Ovary (tissue), 3 donors: ENCODE results near the gene NT5DC2.

Experiments used
- EP300 ChIP-seq: sonication (generic); formaldehyde crosslinking; IDR thresholded peaks from one replicate; pipeline ENCODE4 v1.6.1; 2017; ENCODE audit warnings: antibody characterized with exemption
- POLR2A ChIP-seq: fragments of 450-650 bp; IDR thresholded peaks from one replicate; pipeline ENCODE4 v1.6.1; 2017; ENCODE audit warnings: antibody characterized with exemption, mild to moderate bottlenecking, moderate library complexity
- TF ChIP-seq, protein P1 (sequence below), 3 donors: fragments of 450-650 bp in 2 of 3; fragments of 200-600 bp in 1 of 3; IDR thresholded peaks; one replicate each; pipeline versions ENCODE4 v1.5.1 to v1.8.0; 2016 to 2022; ENCODE audit warnings: antibody characterized with exemption in 3 of 3, mild to moderate bottlenecking in 1 of 3
- donor health status: DM: no; HTN: no; CAD: no.

DNA sequence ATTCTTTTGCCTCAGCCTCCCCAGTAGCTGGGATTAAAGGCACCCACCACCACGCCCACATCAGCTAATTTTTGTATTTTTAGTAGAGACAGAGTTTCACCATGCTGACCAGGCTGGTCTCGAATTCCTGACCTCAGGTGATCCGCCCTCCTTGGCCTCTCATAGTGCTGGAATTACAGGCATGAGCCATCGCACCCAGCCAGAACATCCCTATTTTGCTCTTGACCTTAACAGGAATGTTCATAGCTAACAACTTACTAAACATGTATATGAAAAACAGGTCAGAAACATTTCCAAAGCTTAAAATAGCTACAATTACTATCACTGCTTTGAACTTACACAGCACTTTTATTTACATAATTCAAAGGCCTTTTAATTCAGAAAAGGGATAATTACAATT lies 36.4 kb upstream of the NT5DC2 start:
- TF ChIP-seq, protein P1, sequence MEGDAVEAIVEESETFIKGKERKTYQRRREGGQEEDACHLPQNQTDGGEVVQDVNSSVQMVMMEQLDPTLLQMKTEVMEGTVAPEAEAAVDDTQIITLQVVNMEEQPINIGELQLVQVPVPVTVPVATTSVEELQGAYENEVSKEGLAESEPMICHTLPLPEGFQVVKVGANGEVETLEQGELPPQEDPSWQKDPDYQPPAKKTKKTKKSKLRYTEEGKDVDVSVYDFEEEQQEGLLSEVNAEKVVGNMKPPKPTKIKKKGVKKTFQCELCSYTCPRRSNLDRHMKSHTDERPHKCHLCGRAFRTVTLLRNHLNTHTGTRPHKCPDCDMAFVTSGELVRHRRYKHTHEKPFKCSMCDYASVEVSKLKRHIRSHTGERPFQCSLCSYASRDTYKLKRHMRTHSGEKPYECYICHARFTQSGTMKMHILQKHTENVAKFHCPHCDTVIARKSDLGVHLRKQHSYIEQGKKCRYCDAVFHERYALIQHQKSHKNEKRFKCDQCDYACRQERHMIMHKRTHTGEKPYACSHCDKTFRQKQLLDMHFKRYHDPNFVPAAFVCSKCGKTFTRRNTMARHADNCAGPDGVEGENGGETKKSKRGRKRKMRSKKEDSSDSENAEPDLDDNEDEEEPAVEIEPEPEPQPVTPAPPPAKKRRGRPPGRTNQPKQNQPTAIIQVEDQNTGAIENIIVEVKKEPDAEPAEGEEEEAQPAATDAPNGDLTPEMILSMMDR (IDR thresholded peaks at IDR 0.05): no peak
- no peak for TF ChIP-seq POLR2A
- no peak for TF ChIP-seq EP300
